ENCODE data around the gene RETREG1. TPM values are rescaled to one million over a fixed set of nuclear protein-coding genes. Genes with fewer than 3 reads are reported as not detected.

The RETREG1 gene
- total RNA-seq, 4 donors from 2014 or later, result 29.1 to 58.8 (median 43.3) TPM

DNA sequence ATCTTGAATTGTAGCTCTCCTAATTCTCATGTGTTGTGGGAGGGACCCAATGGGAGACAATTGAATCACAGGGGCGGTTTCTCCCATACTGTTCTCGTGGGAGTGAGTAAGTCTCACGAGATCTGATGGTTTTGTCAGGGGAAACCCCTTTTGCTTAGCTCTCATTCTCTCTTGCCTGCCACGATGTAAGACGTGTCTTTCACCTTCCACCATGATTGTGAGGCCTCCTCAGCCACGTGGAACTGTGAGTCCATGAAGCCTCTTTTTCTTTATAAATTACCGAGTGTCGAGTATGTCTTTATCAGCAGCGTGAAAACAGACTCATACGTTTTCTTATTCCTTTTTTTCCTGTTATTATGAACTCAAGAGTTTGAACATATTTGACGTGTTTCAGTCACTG, 39.1 kb downstream of the RETREG1 start:
- 88 to 93% methylated on average over 11 of the region's 11 CpGs for WGBS, 2 donors
- no peak overlapping the region for H3K4me3 ChIP-seq (ENCODE audit: low read depth, poor library complexity, severe bottlenecking)
- intact Hi-C loops (cut with DNase I; ENCODE audit: low total_unique reads), result no loop called here
- DNase-seq (ENCODE audit: low spot score in 2 of 2), result no peak
- TF ChIP-seq, protein P1, sequence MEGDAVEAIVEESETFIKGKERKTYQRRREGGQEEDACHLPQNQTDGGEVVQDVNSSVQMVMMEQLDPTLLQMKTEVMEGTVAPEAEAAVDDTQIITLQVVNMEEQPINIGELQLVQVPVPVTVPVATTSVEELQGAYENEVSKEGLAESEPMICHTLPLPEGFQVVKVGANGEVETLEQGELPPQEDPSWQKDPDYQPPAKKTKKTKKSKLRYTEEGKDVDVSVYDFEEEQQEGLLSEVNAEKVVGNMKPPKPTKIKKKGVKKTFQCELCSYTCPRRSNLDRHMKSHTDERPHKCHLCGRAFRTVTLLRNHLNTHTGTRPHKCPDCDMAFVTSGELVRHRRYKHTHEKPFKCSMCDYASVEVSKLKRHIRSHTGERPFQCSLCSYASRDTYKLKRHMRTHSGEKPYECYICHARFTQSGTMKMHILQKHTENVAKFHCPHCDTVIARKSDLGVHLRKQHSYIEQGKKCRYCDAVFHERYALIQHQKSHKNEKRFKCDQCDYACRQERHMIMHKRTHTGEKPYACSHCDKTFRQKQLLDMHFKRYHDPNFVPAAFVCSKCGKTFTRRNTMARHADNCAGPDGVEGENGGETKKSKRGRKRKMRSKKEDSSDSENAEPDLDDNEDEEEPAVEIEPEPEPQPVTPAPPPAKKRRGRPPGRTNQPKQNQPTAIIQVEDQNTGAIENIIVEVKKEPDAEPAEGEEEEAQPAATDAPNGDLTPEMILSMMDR (IDR thresholded peaks at IDR 0.05), result no peak
- no peak for TF ChIP-seq POLR2A (IDR thresholded peaks at IDR 0.05)

DNA sequence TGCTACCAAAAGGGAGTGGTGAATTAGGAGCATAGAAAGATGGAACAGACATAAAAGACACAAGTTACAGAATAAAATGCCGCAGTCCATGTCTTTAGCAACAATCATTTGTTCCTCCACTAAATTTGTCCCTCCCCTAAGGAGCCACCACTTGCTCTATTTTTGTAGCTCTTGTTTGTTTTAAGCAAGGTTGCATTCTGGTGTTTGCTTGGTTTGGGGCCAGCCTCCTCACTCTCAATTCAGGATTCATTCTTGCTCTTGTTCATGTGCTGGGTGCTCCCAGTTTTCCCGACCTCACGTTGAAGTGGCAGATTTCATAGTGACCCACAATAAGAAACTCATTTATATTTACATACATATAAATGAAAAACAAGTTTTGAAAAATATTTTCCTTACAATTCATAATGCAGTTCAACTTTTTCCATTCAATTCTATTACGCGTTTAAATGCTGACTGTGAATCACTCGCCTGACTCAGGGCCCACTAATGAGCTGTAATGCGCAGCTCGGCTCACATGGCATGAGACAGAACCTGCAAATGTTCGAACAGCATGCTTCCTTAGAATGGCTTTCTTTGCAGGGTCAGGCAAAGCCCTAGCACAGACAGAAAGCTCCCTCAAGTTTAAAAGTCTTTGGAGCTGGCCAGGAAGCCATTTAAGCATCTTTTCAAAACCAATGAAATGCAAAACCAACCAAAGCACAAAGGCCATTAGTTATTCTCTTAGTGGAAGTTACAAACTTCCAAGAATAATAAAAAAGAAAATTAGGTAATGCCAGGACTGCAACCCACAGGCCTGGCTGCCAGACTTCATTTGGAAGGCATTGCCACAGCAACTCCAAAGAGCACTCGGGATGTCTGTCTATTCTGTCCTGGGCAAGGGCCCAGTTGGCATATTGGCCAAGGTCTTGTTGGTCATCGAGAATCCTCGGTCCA, 41.7 kb downstream of the RETREG1 start:
- 41 to 43% methylated on average over 12 of the region's 12 CpGs for WGBS, 2 donors
- DNase-seq (ENCODE audit: low spot score in 2 of 2), result peak in 1 of 2 donors; percentile 35
- intact Hi-C loops (cut with DNase I; ENCODE audit: low total_unique reads), result no loop called here
- H3K4me3 ChIP-seq (ENCODE audit: low read depth, poor library complexity, severe bottlenecking), result no peak overlapping the region
- TF ChIP-seq, protein P1 (IDR thresholded peaks at IDR 0.05), result no peak
- TF ChIP-seq POLR2A (IDR thresholded peaks at IDR 0.05), result no peak

DNA sequence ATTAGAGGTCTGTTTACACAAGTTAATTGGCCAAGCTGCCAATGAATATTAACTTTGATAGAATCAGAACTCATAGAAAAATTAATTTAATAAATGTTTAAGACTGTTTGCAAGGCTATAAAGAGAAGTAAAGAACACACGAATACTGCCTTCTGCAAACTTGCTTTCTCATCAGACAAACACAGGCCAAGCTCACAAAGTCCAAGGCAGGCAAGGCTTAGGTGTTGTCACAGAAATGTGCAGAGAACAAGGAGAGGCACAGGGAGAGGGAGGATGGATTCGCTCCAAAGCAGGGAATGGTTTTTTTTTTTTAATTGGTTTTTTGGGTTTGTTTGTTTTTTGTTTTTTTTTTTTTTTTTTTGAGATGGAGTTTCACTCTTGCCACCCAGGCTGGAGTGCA, 43.4 kb downstream of the RETREG1 start:
- DNase-seq (ENCODE audit: low spot score in 2 of 2), result no peak
- no peak overlapping the region for H3K4me3 ChIP-seq (ENCODE audit: low read depth, poor library complexity, severe bottlenecking)
- 71 to 74% methylated on average over 2 of the region's 2 CpGs for WGBS, 2 donors
- intact Hi-C loops (cut with DNase I; ENCODE audit: low total_unique reads), result no loop called here
- TF ChIP-seq POLR2A (IDR thresholded peaks at IDR 0.05), result no peak
- TF ChIP-seq, protein P1 (IDR thresholded peaks at IDR 0.05), result no peak

DNA sequence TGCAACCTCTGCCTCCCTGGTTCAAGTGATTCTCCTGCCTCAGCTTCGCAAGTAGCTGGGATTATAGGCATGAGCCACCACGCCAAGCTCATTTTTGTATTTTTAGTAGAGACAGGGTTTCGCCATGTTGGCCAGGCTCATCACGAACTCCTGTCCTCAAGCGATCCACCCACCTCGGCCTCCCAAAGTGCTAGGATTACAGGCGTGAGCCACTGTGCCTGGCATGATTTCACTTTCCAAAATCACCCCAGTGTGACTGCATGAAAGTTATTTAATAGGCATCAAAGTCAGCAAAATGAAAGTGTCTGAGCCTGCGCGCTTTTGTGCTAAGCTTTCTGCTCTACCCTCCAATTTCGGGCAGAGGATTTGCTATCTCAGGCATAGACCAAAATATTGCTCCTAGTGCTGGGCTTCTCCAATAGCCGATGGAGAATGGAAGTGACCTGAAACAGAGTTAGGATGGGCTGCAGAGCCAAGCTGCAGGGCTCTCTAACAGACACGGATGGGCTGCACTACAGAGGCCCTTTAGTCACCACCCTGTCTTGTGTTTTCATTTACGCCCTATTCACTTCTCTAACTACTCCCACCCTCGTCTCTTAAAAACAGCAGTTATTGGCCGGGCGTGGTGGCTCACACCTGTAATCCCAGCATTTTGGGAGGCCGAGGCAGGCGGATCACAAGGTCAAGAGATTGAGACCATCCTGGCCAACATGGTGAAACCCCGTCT, 44.3 kb downstream of the RETREG1 start:
- DNase-seq (ENCODE audit: low spot score in 2 of 2), result no peak
- H3K4me3 ChIP-seq (ENCODE audit: low read depth, poor library complexity, severe bottlenecking), result no peak overlapping the region
- 95 to 97% methylated on average over 19 of the region's 19 CpGs for WGBS, 2 donors
- intact Hi-C loops (cut with DNase I; ENCODE audit: low total_unique reads), result no loop called here
- no peak for TF ChIP-seq POLR2A (IDR thresholded peaks at IDR 0.05)
- TF ChIP-seq, protein P1 (IDR thresholded peaks at IDR 0.05), result no peak

DNA sequence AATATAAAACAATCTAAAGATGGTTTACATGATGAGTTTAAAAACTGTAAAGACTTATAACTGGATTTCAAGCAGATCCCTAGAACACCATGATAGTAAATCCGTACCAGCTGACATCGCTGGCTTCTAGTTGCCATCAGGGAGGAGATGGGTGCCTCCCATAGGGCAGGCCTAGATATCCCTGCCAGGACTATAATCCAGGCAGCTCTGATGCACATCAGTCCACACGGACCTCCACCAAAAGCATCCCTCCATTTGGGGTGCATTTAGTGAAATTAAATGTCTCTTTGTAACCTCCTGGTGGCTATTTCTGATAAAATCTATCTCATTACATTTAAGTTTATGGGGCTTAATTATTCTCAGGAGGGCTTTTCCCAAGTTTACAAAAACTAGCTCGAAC, 45.8 kb downstream of the RETREG1 start:
- intact Hi-C loops (cut with DNase I; ENCODE audit: low total_unique reads), result no loop called here
- WGBS, 2 donors, result 62 to 75% methylated on average over 4 of the region's 4 CpGs
- no peak for TF ChIP-seq POLR2A (IDR thresholded peaks at IDR 0.05)
- TF ChIP-seq, protein P1 (IDR thresholded peaks at IDR 0.05), result no peak

More for the DNA sequence above, 45.8 kb downstream of the RETREG1 start:
- no peak overlapping the region for H3K4me3 ChIP-seq (ENCODE audit: low read depth, poor library complexity, severe bottlenecking)
- no peak for DNase-seq (ENCODE audit: low spot score in 2 of 2)

Data from lower leg skin (tissue), 4 donors.